Lower leg skin (tissue), 4 donors: ENCODE measurements around the gene HOXA9. TPM values are rescaled to one million over a fixed set of nuclear protein-coding genes. Genes with fewer than 3 reads are reported as not detected.

ENCODE experiments used
- DNase-seq, 2 donors: peaks; one replicate each; pipeline ENCODE4 v3.0.0-alpha.2; 2019; ENCODE audit warnings: low spot score in 2 of 2
- H3K4me3 ChIP-seq: fragments of 200-600 bp; sonication (generic); 2 replicates; pipeline ENCODE4 v1.5.1; 2017; ENCODE audit warnings: mild to moderate bottlenecking, low read depth; ENCODE audit not compliant: poor library complexity, severe bottlenecking
- CTCF ChIP-seq, 3 donors: fragments of 450-650 bp; IDR thresholded peaks; one replicate each; pipeline ENCODE4 v1.5.1; 2016; ENCODE audit warnings: antibody characterized with exemption in 3 of 3, mild to moderate bottlenecking in 3 of 3, moderate library complexity in 2 of 3
- POLR2A ChIP-seq, 2 donors: fragments of 450-650 bp; IDR thresholded peaks; one replicate each; pipeline ENCODE4 v1.6.1; 2016 to 2017; ENCODE audit warnings: antibody characterized with exemption in 2 of 2, mild to moderate bottlenecking in 1 of 2, moderate library complexity in 1 of 2
- WGBS, 2 donors: methylation state at CpG; one replicate each; pipeline ENCODE4 v1.1.5; 2018; 5-methylcytosine and 5-hydroxymethylcytosine counted together
- intact Hi-C: fragments of 100-400 bp; cut with DNase I; formaldehyde crosslinking; loops from one replicate; pipeline ENCODE4 v1.15.0; 2023; ENCODE audit warnings: low total_unique reads
- total RNA-seq, 4 donors: library from RNA; depleted of rRNA; stranded (reverse); fragments of >200 nt; gene quantifications; one replicate each; pipeline ENCODE4 v1.1.0, GENCODE V29; 2016

HOXA9 gene
- total RNA-seq, 4 donors from 2014 or later, result 43.1 to 50.1 (median 46.9) TPM

- no peak overlapping the region for H3K4me3 ChIP-seq
- 61 to 67% methylated on average over 22 of the region's 22 CpGs for WGBS, 2 donors
- intact Hi-C loops, result no loop called here
- TF ChIP-seq CTCF (IDR thresholded peaks at IDR 0.05) (no peak), POLR2A (IDR thresholded peaks at IDR 0.05) (no peak)
- peak in 1 of 2 donors; percentile 86 for DNase-seq
Observed at GRCh38 chr7:27176962-27177794, 11.8 kb upstream of the HOXA9 start.

GRCh38 chr7:27176524-27176845 is 11.1 kb upstream of the HOXA9 start:
- intact Hi-C loops, result no loop called here

DNA sequence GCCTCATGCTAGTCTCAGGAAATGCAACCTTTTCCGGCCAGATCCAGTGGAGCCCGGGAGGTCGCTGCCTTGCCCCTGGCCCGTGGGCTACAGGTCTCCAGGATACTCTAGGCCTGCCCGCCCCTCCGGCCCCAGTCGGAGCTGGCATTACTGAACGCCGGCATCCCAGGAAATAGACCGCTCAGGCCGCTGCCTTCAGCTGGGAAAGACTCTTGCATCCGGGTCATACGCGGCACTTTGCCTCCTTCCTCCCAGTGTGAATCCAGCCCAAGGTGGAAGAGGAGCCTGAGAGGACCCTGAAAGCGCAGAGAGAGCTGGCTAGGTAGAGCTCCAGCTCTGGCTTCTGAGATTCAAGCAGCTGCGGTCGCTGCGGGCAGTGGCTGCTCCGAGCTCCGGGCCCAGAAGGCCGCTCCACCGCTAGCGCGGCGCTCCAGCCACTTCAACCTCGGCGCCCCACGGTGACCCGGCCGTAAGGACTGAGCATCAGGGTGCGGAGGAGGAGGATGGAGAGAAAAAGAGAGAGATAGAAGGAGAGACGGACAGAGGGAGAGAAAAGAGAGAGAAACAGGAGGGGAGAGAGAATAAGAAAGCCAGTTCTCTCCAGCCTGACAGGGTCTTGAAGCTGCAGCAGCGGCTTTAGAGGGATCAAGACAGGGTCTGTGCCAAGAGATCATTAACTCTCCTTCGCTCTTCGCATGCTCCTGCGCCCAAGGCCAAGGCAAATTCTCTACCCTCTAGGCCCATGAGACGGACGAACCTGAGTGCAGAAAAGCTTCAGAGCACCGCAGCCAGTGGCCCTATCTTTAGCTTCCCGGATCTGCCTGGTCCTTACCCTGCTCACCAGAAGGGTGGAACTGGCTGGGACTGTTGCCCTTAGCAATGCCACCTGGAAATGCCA is 10.5 kb upstream of the HOXA9 start:
- 67 to 68% methylated on average over 37 of the region's 40 CpGs for WGBS, 2 donors
- H3K4me3 ChIP-seq, result no peak overlapping the region
- TF ChIP-seq POLR2A (IDR thresholded peaks at IDR 0.05), result no peak
- TF ChIP-seq CTCF (IDR thresholded peaks at IDR 0.05), result no peak
- peak in 1 of 2 donors; percentile 79 for DNase-seq
- intact Hi-C loops, result no loop called here

More at GRCh38 chr7:27176524-27176845, 11.1 kb upstream of the HOXA9 start:
- DNase-seq, result peak in 1 of 2 donors; percentile 84
- no peak for TF ChIP-seq POLR2A (IDR thresholded peaks at IDR 0.05)
- no peak for TF ChIP-seq CTCF (IDR thresholded peaks at IDR 0.05)
- WGBS, 2 donors, result 56 to 60% methylated on average over 3 of the region's 3 CpGs
- no peak overlapping the region for H3K4me3 ChIP-seq

DNA sequence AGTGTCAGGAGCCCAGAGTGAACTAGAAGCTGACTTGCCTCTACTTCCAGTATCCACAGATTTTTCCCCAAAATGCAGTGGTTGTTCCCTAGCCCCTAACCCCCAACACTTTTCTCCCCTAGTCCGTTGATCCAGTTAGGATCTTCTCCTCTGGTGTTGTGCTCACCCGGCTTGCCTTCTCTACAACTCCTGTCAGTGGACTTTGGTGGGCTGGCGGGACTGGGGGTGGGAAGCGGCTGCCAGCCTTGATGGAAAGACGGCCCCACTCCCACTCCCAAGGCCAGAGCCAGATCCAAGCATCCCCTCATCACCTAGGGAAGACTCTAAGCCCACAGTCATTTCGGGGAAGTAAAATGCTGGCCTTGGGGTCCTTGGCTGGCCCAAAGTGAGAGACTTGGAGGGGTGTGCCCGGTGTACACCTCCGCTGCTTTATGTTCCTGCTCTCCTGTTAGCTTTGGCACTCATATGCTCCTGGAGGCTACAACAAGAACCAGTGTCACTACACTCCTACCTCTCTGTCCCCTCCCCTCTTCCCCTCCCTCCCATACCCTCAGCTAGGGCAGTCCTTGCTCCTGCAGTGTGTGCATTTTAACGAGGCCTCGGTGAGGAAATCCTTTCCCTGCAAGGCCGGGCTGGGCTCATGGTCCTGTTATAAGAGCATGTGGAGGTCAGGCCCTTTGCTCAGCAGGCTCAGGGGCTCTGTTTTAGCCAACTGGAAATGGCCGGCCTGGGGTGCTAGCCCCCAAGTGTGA is 9.7 kb upstream of the HOXA9 start:
- intact Hi-C loops, result no loop called here
- WGBS, 2 donors, result 65 to 75% methylated on average over 12 of the region's 12 CpGs
- no peak overlapping the region for H3K4me3 ChIP-seq
- TF ChIP-seq CTCF (IDR thresholded peaks at IDR 0.05), result no peak
- no peak for TF ChIP-seq POLR2A (IDR thresholded peaks at IDR 0.05)
- peak in 1 of 2 donors; percentile 90 for DNase-seq

- intact Hi-C loops, result no loop called here
- WGBS, 2 donors, result 17 to 38% methylated on average over 53 to 66 of the region's 82 CpGs
- peak within 1 kb of the TSS; percentile 64 for H3K4me3 ChIP-seq
- TF ChIP-seq POLR2A (IDR thresholded peaks at IDR 0.05) (no peak), CTCF (IDR thresholded peaks at IDR 0.05) (no peak)
- peak in 1 of 2 donors; percentile 93 for DNase-seq
Observed at GRCh38 chr7:27173956-27174873, 8.9 kb upstream of the HOXA9 start, which contains the start of gene HOXA10. Gene HOXA10 (minus strand): TSS chr7:27174320. CDS start chr7:27174306, 14 bp downstream.
